ENCODE measurements around the gene KRTAP5-4. TPM values are rescaled to one million over a fixed set of nuclear protein-coding genes. Genes with fewer than 3 reads are reported as not detected.
"Not testable (repeated sequence)": the region's sequence is repeated elsewhere in the genome, so short reads cannot be mapped to it uniquely, and the experiment has no call there.

The KRTAP5-4 gene
- total RNA-seq, 1 donor from 2014 or later, result not detected

DNA sequence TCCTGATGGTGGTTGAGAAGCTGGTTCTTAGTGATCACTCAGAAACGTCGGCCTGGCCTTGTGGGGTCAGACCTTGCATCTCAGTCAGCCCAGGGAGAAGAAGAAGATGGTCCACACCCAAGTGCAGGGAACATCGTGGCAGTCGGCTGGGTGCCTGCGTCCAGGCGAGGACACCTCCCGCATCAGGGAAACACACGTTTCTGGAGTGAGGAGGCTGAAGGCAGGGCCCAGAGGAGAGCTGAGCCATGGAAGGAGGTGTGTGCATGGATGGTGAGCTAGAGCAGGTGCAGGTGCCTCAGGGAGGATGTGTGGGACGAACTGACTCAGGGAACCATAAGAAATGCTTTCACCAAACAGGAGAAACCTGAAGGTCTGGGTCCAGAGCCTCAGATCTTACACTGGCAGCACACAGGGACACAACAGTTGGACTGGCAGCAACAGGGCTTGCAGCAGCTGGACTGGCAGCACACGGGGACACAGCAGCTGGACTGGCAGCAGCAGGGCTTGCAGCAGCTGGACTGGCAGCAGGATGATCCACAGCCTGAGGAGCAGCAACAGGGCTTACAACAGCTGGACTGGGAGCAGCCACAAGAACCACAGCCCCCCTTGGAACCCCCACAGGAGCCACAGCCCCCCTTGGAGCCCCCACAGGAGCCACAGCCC lies 24.5 kb downstream of the KRTAP5-4 start:
- Mint-ChIP-seq H3K27ac (no peak overlapping the region), H3K4me3 (no peak overlapping the region), H3K36me3 (no peaks in the 10 kb centered on the region), H3K27me3 (peaks cover 81% of the 10 kb centered on the region), H3K4me1 (ENCODE audit: unreplicated experiment) (no peaks in the 10 kb centered on the region), H3K9me3 (no peaks in the 10 kb centered on the region)
- DNase-seq (ENCODE audit: extremely low spot score, unreplicated experiment), result no peak
- TF ChIP-seq, protein P1, sequence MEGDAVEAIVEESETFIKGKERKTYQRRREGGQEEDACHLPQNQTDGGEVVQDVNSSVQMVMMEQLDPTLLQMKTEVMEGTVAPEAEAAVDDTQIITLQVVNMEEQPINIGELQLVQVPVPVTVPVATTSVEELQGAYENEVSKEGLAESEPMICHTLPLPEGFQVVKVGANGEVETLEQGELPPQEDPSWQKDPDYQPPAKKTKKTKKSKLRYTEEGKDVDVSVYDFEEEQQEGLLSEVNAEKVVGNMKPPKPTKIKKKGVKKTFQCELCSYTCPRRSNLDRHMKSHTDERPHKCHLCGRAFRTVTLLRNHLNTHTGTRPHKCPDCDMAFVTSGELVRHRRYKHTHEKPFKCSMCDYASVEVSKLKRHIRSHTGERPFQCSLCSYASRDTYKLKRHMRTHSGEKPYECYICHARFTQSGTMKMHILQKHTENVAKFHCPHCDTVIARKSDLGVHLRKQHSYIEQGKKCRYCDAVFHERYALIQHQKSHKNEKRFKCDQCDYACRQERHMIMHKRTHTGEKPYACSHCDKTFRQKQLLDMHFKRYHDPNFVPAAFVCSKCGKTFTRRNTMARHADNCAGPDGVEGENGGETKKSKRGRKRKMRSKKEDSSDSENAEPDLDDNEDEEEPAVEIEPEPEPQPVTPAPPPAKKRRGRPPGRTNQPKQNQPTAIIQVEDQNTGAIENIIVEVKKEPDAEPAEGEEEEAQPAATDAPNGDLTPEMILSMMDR (conservative IDR thresholded peaks at IDR 0.05), result no peak

- H3K4me3 Mint-ChIP-seq; H3K9me3 Mint-ChIP-seq; H3K27ac Mint-ChIP-seq; H3K36me3 Mint-ChIP-seq; DNase-seq (ENCODE audit: extremely low spot score, unreplicated experiment); H3K4me1 Mint-ChIP-seq (ENCODE audit: unreplicated experiment): not testable (repeated sequence)
- H3K27me3 Mint-ChIP-seq, result peaks cover 76% of the 10 kb centered on the region
Observed at GRCh38 chr11:1596576-1597121, 25.3 kb downstream of the KRTAP5-4 start.

GRCh38 chr11:1595994-1596575 lies 25.9 kb downstream of the KRTAP5-4 start:
- peaks cover 73% of the 10 kb centered on the region for H3K27me3 Mint-ChIP-seq
- not testable (repeated sequence) for H3K4me3 Mint-ChIP-seq; H3K27ac Mint-ChIP-seq; H3K36me3 Mint-ChIP-seq; DNase-seq (ENCODE audit: extremely low spot score, unreplicated experiment); H3K4me1 Mint-ChIP-seq (ENCODE audit: unreplicated experiment); H3K9me3 Mint-ChIP-seq

GRCh38 chr11:1592628-1593027 lies 29.3 kb downstream of the KRTAP5-4 start:
- peaks cover 63% of the 10 kb centered on the region for H3K27me3 Mint-ChIP-seq
- TF ChIP-seq, protein P1 (conservative IDR thresholded peaks at IDR 0.05), result no peak
- H3K4me3 Mint-ChIP-seq, result no peak overlapping the region
- no peak overlapping the region for H3K27ac Mint-ChIP-seq
- no peaks in the 10 kb centered on the region for H3K4me1 Mint-ChIP-seq (ENCODE audit: unreplicated experiment)
- H3K36me3 Mint-ChIP-seq, result no peaks in the 10 kb centered on the region
- no peak for DNase-seq (ENCODE audit: extremely low spot score, unreplicated experiment)
- no peaks in the 10 kb centered on the region for H3K9me3 Mint-ChIP-seq

GRCh38 chr11:1589996-1590395 lies 31.9 kb downstream of the KRTAP5-4 start:
- H3K4me1 Mint-ChIP-seq (ENCODE audit: unreplicated experiment), result no peaks in the 10 kb centered on the region
- TF ChIP-seq, protein P1 (conservative IDR thresholded peaks at IDR 0.05), result no peak

DNA sequence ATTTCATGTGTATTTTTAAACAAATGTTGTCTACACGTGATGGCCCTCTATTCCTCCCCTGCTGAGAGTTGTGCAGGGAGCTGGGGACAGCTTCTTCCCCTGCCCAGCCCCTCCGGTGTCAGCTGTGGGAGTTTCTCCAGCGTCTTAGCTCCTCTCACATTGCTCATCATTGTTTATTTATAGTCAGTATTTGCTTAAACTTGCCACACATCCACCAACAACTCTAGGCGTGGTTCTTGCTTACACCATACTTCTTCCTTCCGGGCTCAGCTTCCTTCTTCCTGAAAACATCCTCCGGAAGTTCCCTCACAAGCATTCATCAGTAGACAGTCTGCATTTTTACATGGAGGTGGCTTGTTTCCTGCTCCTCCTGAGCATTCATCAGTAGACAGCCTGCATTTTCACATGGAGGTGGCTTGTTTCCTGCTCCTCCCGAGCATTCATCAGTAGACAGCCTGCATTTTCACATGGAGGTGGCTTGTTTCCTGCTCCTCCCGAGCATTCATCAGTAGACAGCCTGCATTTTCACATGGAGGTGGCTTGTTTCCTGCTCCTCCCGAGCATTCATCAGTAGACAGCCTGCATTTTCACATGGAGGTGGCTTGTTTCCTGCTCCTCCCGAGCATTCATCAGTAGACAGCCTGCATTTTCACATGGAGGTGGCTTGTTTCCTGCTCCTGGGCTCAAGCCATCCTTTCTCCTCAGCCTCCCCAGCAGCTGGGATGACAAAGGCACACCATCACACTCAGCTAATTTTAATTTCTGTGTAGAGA lies 32.6 kb downstream of the KRTAP5-4 start:
- not testable (repeated sequence) for DNase-seq (ENCODE audit: extremely low spot score, unreplicated experiment); H3K4me1 Mint-ChIP-seq (ENCODE audit: unreplicated experiment); H3K36me3 Mint-ChIP-seq; H3K4me3 Mint-ChIP-seq; H3K9me3 Mint-ChIP-seq
- peaks cover 33% of the 10 kb centered on the region for H3K27me3 Mint-ChIP-seq
- peak overlapping the region; percentile 29 for H3K27ac Mint-ChIP-seq

More at GRCh38 chr11:1589996-1590395, 31.9 kb downstream of the KRTAP5-4 start:
- no peak overlapping the region for H3K4me3 Mint-ChIP-seq
- no peaks in the 10 kb centered on the region for H3K36me3 Mint-ChIP-seq
- H3K27me3 Mint-ChIP-seq, result peaks cover 40% of the 10 kb centered on the region
- H3K27ac Mint-ChIP-seq, result no peak overlapping the region
- no peaks in the 10 kb centered on the region for H3K9me3 Mint-ChIP-seq
- DNase-seq (ENCODE audit: extremely low spot score, unreplicated experiment), result no peak

GRCh38 chr11:1586699-1587098 lies 35.2 kb downstream of the KRTAP5-4 start:
- Mint-ChIP-seq H3K4me1 (ENCODE audit: unreplicated experiment) (no peaks in the 10 kb centered on the region), H3K9me3 (no peaks in the 10 kb centered on the region), H3K27ac (no peak overlapping the region), H3K27me3 (peaks cover 14% of the 10 kb centered on the region), H3K4me3 (no peak overlapping the region), H3K36me3 (no peaks in the 10 kb centered on the region)
- DNase-seq (ENCODE audit: extremely low spot score, unreplicated experiment), result no peak
- TF ChIP-seq, protein P1 (conservative IDR thresholded peaks at IDR 0.05), result no peak

DNA sequence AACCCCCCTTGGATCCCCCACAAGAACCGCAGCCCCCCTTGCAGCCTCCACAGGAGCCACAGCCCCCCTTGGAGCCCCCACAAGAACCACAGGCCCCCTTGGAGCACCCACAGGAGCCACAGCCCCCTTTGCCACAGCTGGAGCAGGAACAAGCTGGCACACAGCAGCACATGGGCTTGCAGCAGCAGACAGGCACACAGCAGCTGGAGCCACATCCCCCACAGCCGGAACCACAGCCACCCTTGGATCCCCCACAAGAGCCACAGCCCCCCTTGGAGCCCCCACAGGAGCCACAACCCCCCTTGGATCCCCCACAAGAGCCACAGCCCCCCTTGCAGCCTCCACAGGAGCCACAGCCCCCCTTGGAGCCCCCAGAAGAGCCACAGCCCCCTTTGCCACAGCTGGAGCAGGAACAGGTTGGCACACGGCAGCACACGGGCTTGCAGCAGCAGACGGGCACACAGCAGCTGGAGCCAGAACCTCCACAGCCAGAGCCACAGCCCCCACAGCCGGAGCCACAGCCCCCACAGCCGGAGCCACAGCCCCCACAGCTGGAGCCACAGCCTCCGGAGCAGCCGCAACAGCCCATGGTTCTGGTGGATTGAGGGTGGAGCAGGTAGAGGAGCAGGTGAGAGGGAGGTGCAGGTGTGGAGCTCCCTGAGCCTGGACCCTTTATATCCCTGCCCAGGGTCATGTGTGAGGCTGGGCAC lies 37.1 kb downstream of the KRTAP5-4 start, which contains the start of gene KRTAP5-1:
TSS of gene KRTAP5-1 (minus strand) at position 623 of the 710 bp plus-strand sequence. CDS start at position 589, 34 bp downstream.
- not testable (repeated sequence) for H3K4me1 Mint-ChIP-seq (ENCODE audit: unreplicated experiment); H3K27ac Mint-ChIP-seq; H3K9me3 Mint-ChIP-seq; H3K36me3 Mint-ChIP-seq; H3K4me3 Mint-ChIP-seq; DNase-seq (ENCODE audit: extremely low spot score, unreplicated experiment)
- H3K27me3 Mint-ChIP-seq, result peaks cover 14% of the 10 kb centered on the region

GRCh38 chr11:1582909-1583308 lies 39.0 kb downstream of the KRTAP5-4 start:
- H3K27ac Mint-ChIP-seq, result not testable (repeated sequence)

More at GRCh38 chr11:1582909-1583308, 39.0 kb downstream of the KRTAP5-4 start:
- not testable (repeated sequence) for DNase-seq (ENCODE audit: extremely low spot score, unreplicated experiment); H3K9me3 Mint-ChIP-seq; H3K4me3 Mint-ChIP-seq; H3K36me3 Mint-ChIP-seq; H3K4me1 Mint-ChIP-seq (ENCODE audit: unreplicated experiment)
- peaks cover 13% of the 10 kb centered on the region for H3K27me3 Mint-ChIP-seq

Measured in type B pancreatic cell (in vitro differentiated cells).